H54 (cell line): ENCODE measurements around the gene SERPINE2.

Experiments used
- DNase-seq: peaks from one replicate; pipeline ENCODE4 v3.0.0; 2011; ENCODE audit warnings: low spot score, mixed read lengths; ENCODE audit not compliant: insufficient read length
- FAIRE-seq: peaks from 3 replicates; lab custom pipeline; 2011; peaks lifted over from hg19 to GRCh38; lab: Jason Lieb, UNC
- POLR2A ChIP-seq: IDR thresholded peaks from 2 replicates; pipeline ENCODE4 v1.6.1; 2011; ENCODE audit warnings: low read depth, mild to moderate bottlenecking, low read length

Gene SERPINE2

DNA sequence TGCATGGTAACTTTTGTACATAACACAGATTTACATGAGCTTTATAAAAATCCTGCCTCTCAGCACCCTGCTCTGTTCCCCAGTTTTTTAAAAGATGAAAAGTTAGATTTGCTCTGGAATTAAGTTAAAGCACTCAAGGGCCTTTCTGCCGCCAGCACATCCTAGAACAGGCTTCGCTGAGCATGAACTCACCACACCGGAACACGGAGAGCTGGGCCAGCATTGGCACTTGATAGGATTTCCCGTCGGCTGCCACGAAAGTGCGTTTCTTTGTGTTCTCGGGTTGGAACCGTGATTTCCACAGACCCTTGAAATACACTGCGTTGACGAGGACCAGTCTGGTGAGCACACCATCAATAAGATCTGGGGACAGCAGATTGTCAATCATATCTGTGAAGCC lies 47.5 kb downstream of the SERPINE2 start:
- DNase-seq: no peak
- no peak for TF ChIP-seq POLR2A
- no peak for FAIRE-seq

DNA sequence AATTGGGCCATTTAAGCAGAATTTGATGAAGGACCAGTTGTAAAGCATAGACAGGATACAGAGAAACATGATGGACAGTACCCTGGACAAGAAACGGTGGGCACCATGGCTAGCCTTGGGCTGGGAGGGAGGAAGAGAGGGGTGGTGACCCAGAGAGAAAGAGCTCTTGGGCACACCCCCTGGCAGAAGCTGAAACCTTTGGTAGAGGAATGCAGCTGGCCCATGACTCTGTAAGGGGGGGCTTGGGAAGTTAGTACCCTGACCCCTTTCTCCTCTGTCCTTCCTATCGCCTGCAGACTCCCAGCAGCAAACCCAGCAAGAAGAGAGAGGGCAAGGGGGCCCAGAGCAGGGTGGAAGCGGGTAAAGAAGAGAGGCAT lies 49.2 kb downstream of the SERPINE2 start:
- no peak for TF ChIP-seq POLR2A
- no peak for FAIRE-seq
- no peak for DNase-seq

DNA sequence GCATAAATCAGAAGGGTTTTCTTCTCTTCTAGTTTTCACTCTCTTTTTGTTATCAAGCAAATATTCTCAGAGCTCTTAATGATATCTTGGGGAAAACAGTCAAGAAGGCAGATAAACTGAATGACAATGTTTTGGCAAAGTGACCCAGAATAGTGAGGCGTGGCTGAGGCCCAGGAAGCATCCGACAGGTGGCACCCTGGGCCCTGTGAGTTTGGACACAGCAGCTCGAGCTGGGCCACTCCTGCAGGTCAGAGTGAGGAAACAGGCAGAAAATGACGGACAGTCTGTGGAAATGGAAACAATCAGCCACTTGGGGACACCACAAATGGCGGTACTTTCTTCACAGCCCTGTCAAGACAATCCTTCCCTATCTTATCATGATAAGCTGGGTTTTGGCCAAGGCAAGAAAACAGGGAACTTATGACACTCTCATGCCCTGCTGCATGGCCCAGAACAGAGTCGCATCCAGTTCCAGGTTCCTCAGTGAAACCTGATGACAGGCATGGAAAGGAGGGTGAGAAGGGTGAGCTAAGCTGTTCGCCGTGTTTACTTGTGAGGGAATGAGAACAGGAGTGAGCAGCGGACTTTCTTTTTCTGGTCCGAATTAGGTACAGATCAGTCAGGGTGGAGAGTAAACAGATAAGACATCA lies 49.8 kb downstream of the SERPINE2 start:
- FAIRE-seq (no peak), DNase-seq (no peak)
- no peak for TF ChIP-seq POLR2A

DNA sequence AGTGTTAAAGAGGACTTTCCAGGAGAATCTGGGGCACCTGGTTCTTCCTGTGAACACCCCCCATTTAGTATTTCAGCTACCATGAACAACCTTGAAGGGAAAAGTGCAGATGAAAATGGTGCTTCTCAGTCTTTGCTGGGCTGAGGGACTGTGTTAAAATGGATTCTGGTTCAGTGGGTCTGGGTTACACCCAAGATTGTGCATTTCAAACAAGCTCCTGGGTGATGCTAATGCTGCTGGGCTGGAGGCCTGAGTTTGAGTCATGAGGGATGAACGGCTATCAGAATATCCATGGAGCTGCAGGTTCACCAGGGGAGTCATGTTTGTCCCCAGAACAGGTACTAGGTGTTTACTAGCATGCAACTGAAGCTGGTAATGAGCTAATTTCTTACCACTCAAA lies 57.8 kb downstream of the SERPINE2 start:
- no peak for DNase-seq
- no peak for FAIRE-seq
- no peak for TF ChIP-seq POLR2A

DNA sequence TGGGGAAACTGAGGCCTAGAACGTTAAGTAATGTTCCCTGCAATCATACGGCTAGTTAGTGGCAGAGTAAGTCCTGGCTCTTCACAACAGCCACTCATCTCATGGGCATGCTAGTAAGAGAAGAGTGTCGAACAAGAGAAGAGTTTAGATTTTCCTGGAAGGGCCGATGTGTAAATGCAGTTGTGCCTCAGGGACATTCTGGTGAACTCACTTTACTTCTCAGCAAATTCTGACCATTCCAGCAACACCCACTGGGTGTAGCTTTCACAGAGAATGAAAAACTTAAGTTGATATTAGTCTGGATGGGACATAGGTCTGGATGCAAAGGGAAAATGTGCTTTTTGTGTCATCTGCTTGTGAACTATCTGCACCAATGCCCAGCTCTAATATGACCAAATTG lies 58.3 kb downstream of the SERPINE2 start:
- no peak for TF ChIP-seq POLR2A
- no peak for DNase-seq
- FAIRE-seq: no peak

DNA sequence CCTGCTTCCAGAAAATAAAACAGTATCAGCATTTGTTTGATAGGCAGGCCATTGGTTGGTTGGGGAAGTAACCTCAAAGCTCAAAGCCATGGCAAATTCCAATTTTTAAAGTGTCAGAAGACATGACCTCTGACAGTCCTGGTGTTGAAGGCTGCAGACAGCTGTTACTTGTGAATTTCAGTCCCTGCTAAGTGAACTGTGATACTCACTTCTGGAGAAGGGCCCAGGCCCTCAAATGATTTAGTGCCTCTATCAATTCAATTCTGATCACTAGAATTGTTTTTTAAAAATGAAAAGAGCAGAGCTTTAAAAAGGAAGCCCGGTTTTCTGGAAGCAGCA lies 58.7 kb downstream of the SERPINE2 start:
- no peak for FAIRE-seq
- TF ChIP-seq POLR2A: no peak
- no peak for DNase-seq

DNA sequence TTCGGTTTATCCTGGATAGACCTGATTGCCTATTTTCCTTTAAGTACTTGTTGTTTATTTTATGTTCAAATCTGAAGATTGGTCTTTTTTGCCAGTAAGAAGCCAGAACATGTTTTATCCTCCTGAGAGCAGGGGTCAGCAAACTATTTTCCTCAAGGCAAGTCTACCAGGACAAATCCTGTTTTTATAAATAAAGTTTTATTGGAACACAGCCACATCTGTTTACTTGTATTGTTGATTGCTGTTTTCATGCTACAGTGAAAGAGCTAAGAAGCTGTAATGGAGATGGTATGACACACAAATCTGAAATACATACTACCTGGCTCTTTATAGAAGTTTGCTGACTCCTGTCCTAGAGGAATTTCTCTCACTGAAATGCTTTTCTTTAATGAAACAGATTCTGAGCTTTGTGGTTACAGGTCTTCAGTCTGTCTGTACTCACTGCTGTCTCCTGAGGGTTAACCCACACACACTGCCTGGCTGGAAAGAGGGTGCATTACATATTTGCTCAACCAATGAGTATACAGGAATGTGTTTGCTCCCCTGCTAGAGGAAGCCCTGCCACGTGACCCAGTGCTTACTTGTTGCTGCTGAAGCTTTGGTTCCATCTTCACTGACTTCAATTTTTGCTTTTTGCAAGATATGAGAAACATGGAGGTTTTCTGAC lies 59.2 kb downstream of the SERPINE2 start:
- DNase-seq (no peak), FAIRE-seq (no peak)
- no peak for TF ChIP-seq POLR2A

DNA sequence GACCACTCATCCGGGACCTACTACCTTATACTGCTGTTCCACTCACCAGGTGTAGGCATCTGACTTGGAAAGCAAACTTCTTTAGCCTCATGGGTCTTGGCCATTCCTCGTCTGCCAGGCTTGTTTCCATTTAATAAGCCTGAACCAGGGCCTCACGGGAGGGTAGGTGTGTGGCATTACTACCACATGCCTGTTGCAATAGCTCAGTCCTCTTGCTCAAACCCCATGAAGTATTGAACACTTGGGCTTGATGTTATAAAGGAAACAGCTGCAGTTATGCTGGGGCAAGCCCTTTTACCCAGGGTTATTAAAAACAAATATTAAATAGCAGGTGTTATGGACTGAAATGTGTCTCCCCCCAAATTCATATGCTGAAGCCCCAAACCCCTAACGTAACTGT lies 60.6 kb downstream of the SERPINE2 start:
- FAIRE-seq (no peak), DNase-seq (no peak)
- no peak for TF ChIP-seq POLR2A

DNA sequence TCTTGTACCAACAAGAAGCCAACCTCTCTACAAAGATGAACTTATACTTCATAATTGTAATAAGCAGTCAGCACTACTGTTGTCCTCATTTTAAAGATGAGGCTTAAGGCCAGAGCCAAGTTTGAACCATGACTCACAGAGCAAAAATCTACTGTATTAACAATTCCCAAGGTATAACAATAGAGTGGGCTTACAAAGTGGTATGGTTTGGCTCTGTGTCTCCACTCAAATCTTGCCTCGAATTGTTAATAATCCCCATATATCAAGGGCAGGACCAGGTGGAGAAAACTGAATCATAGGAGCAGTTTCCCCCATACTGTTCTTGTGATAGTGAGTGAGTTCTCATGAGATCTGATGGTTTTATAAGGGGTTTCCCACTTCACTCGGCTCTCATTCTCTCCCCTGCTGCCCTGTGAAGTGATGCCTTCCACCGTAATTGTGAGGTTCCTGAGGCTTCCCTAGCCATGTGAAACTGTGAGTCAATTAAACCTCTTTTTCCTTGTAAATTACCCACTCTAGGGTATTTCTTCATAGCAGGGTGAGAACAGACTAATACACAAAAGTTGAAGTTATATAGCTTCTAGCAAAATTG lies 62.4 kb downstream of the SERPINE2 start:
- TF ChIP-seq POLR2A: no peak
- FAIRE-seq (no peak), DNase-seq (no peak)

DNA sequence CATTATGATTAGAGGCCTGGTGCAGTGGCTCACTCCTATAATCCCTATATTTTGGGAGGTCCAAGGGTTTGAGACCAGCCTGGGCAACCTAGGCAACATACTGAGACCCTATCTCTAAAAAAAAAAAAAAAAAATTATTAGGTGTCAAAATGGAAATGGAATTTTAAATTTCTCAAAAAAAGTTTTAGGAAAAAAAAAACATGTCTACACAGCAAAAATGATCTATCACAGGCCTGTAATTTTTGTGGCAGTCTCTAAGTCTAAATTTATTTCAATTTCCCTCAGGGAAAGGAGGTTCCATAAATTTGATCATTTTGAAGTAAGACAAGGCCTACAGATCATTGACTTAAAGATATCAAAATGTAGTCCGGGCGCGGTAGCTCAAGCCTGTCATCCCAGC lies 65.5 kb downstream of the SERPINE2 start:
- FAIRE-seq (no peak), DNase-seq (no peak)
- no peak for TF ChIP-seq POLR2A

DNA sequence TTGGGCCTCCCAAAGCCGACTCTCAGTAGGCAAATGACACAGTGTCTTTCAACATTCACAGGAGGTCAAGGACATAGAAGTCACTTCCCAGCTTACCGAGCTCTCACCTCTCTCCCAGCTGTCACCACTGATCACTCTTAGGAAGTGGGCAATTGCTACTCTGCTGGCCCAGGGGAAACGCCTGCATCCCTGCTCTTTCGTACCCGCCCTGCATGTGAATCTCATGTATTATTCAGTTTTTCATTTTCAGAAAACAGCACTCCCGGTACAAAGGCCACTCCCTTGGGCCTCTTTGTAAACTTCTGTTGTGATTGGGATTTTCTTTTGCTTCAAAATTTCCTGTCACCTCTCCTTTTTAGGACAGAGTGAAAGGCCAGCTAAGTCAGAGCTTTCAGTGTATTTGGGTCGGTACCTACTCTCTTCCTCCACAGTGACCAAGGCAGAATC lies 66.4 kb downstream of the SERPINE2 start:
- TF ChIP-seq POLR2A: no peak
- DNase-seq: no peak
- no peak for FAIRE-seq

DNA sequence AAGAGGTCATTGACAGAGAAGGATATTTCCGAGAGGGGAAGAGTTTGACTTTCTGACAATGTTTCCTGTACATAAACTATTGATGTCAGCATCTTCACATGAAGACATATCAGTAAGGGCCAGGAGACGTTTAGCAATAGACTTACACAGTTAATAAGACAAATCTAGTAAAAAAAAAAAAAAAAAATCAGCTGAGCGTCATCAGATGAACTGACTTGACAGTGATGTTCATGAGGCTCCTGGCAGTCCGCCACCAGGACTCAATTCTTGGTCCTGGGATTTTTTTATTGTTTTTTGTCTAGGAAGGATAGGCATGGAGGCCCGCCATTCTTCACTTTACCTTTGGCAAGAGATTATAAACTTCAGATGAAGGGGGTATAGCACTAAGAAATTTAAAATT lies 67.4 kb downstream of the SERPINE2 start:
- FAIRE-seq (peak; percentile 6), DNase-seq (no peak)
- no peak for TF ChIP-seq POLR2A

DNA sequence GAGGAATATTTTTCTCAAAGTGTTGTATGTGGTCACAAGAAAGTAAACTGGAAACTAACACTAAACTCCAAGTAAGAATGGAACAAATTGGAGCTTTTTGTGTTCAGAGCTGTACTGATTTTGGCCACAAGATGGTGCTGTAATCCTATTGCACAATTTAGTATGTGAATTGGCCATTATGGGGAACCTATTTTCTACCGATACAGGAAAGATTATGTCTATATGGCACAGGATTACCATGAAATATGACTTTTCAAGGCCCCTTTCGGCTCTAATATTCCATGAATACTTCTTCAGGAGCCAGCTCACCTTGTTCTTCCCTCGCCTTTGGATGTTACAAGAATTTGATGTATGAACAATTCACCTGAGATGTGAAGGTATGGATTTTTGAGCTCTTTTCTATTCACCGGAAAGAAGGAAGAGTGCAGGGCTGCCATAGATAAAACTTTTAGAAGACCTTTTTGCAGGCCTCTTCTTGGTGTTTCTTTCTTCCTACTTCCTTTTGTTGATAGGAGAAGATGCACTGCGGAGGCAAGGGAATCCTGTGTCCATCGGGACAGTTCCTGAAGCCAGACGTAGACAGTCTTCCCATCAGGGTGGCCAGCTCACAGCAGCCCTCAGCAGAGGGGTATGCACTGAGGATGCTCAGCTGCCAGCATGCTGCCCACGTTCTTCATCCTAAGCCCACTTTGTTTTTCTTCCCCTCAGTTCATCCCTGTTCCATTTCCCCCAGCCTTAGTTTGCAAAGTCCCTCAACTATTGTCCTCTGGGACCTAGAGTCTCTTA lies 68.5 kb downstream of the SERPINE2 start:
- no peak for TF ChIP-seq POLR2A
- DNase-seq (no peak), FAIRE-seq (peak; percentile 98)

DNA sequence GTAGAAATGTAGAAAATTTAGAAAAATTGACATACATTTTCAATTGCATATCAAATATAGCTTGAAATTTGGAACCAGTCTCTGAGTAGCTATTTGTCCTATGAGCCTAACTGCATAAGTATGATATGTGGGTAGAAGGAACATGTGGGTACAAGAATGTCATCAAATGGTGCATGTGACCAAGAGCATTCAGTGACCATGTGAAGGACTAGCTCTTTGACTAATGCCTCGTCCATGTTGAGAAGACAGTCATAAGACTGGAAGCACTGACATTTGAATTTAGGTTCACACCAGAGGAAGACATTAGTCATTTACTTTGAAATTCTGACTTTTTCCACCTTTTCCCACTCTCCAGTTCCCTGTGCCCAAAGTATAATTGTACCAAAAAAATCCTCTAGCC lies 69.2 kb downstream of the SERPINE2 start:
- FAIRE-seq (no peak), DNase-seq (no peak)
- TF ChIP-seq POLR2A: no peak
